Endothelial cell of umbilical vein (primary cell): ENCODE data around the gene CCDC93. TPM values are rescaled to one million over a fixed set of nuclear protein-coding genes. Genes with fewer than 3 reads are reported as not detected.

ENCODE experiments used
- BruUV-seq: library from RNA; stranded (reverse); fragments of 400-500 nt; replicated peaks from 2 replicates; lab custom pipeline; 2021; lab: Mats Ljungman, UMichigan
- CTCF ChIA-PET: fragments of 300-600, 350-600 bp; sonication (Branson Sonifier 250); formaldehyde crosslinking; loops from one replicate; lab custom pipeline; 2021; ENCODE audit warnings: antibody characterized with exemption, inconsistent platforms; lab: Charles Lee
- POLR2A ChIA-PET: fragments of 300-600, 350-600 bp; sonication (Branson Sonifier 250); formaldehyde crosslinking; loops from one replicate; lab custom pipeline; 2021; ENCODE audit warnings: antibody characterized with exemption, inconsistent platforms; lab: Charles Lee
- DNase-seq: peaks from one replicate; pipeline ENCODE4 v3.0.0-alpha.2; 2011; ENCODE audit warnings: low read depth, low spot score
- FAIRE-seq: peaks from 2 replicates; lab custom pipeline; 2011; peaks lifted over from hg19 to GRCh38; lab: Jason Lieb, UNC
- H2AFZ ChIP-seq: 2 replicates; pipeline ENCODE4 v1.6.0; 2012; ENCODE audit warnings: low read depth, low read length, control low read depth, inconsistent platforms
- H3K27ac ChIP-seq: 2 replicates; pipeline ENCODE4 v1.5.1; 2011; ENCODE audit warnings: low read depth, mild to moderate bottlenecking, control low read depth, low read length, moderate library complexity; ENCODE audit not compliant: insufficient read depth
- H3K27me3 ChIP-seq, 2 experiments: 2 replicates each; pipeline versions ENCODE4 v1.6.0 to v1.6.1; 2011; ENCODE audit warnings: low read length in 2 of 2, mixed read lengths in 1 of 2; ENCODE audit not compliant: control insufficient read depth in 2 of 2, insufficient read depth in 2 of 2
- H3K36me3 ChIP-seq, 2 experiments: 2 replicates in 1 of 2; 3 replicates in 1 of 2; pipeline ENCODE4 v1.5.1; 2011; ENCODE audit warnings: low read length in 2 of 2, mild to moderate bottlenecking in 1 of 2, moderate library complexity in 1 of 2; ENCODE audit not compliant: control insufficient read depth in 2 of 2, insufficient read depth in 2 of 2; ENCODE audit errors: extremely low read depth in 1 of 2
- H3K4me1 ChIP-seq: 3 replicates; pipeline ENCODE4 v1.5.1; 2011; ENCODE audit warnings: mild to moderate bottlenecking, low read length; ENCODE audit not compliant: control insufficient read depth, insufficient read depth; ENCODE audit errors: extremely low read depth
- H3K4me2 ChIP-seq: 2 replicates; pipeline ENCODE4 v1.6.1; 2011; ENCODE audit warnings: low read length, control low read depth, mixed read lengths; ENCODE audit not compliant: insufficient read depth
- H3K4me3 ChIP-seq, 3 experiments: fragments of 200-600 bp in 1 of 3; sonication (generic), shearing (Covaris generic) in 1 of 3; replicated peaks in 1 of 3; 2 replicates each; pipeline ENCODE4 v1.5.1; 2011 to 2016; ENCODE audit warnings: control low read depth in 3 of 3, low read length in 3 of 3, mild to moderate bottlenecking in 2 of 3, inconsistent platforms in 1 of 3, low read depth in 1 of 3, moderate library complexity in 1 of 3; ENCODE audit not compliant: insufficient read depth in 1 of 3
- H3K79me2 ChIP-seq: 2 replicates; pipeline ENCODE4 v1.6.0; 2012; ENCODE audit warnings: low read length, inconsistent platforms; ENCODE audit not compliant: control insufficient read depth, insufficient read depth
- H3K9ac ChIP-seq: replicated peaks from 2 replicates; pipeline ENCODE3; 2011; ENCODE audit warnings: low read length, control low read depth; ENCODE audit not compliant: insufficient read depth; ENCODE audit errors: extremely low read depth
- H3K9me1 ChIP-seq: replicated peaks from 3 replicates; pipeline ENCODE4 v1.6.0; 2011; ENCODE audit warnings: mild to moderate bottlenecking, low read length; ENCODE audit not compliant: control insufficient read depth, insufficient read depth; ENCODE audit errors: extremely low read depth
- H3K9me3 ChIP-seq: replicated peaks from 2 replicates; pipeline ENCODE4 v1.5.1; 2012; ENCODE audit warnings: low read length, inconsistent platforms; ENCODE audit not compliant: control insufficient read depth, insufficient read depth
- H4K20me1 ChIP-seq: replicated peaks from 2 replicates; pipeline ENCODE3; 2011; ENCODE audit warnings: mild to moderate bottlenecking, low read length; ENCODE audit not compliant: control insufficient read depth, insufficient read depth; ENCODE audit errors: extremely low read depth
- CTCF ChIP-seq, 2 donors: IDR thresholded peaks; 1 replicate in 1 of 2; 2 replicates in 1 of 2; pipeline ENCODE4 v1.5.1; 2011; ENCODE audit warnings: low read length in 2 of 2, mild to moderate bottlenecking in 2 of 2, moderate library complexity in 2 of 2, control low read depth in 1 of 2, inconsistent platforms in 1 of 2, low read depth in 1 of 2; ENCODE audit not compliant: insufficient read depth in 1 of 2; ENCODE audit errors: extremely low read depth in 1 of 2
- EZH2 ChIP-seq: IDR thresholded peaks from 2 replicates; pipeline ENCODE4 v1.6.1; 2012; ENCODE audit warnings: borderline replicate concordance, low read depth, mild to moderate bottlenecking, moderate library complexity, low read length, inconsistent platforms; ENCODE audit not compliant: severe bottlenecking
- FOS ChIP-seq: IDR thresholded peaks from 2 replicates; pipeline ENCODE4 v1.6.1; 2011; ENCODE audit warnings: mild to moderate bottlenecking, low read length, moderate library complexity, borderline replicate concordance; ENCODE audit not compliant: insufficient read depth
- GATA2 ChIP-seq: IDR thresholded peaks from 2 replicates; pipeline ENCODE4 v1.7.0; 2011; ENCODE audit warnings: low read depth, mild to moderate bottlenecking, moderate library complexity, mixed read lengths, low read length; ENCODE audit not compliant: insufficient read length, insufficient read depth
- JUN ChIP-seq: IDR thresholded peaks from 2 replicates; pipeline ENCODE4 v1.6.1; 2011; ENCODE audit warnings: borderline replicate concordance, low read depth; ENCODE audit not compliant: insufficient read length, insufficient read depth
- MAX ChIP-seq: IDR thresholded peaks from 2 replicates; pipeline ENCODE4 v1.6.1; 2011; ENCODE audit not compliant: insufficient read depth, insufficient read length
- POLR2A ChIP-seq: IDR thresholded peaks from 2 replicates; pipeline ENCODE4 v1.6.1; 2012; ENCODE audit warnings: low read depth, mild to moderate bottlenecking, control low read depth, low read length
- POLR2AphosphoS5 ChIP-seq: IDR thresholded peaks from 2 replicates; pipeline ENCODE4 v1.6.1; 2012; ENCODE audit warnings: low read depth, mild to moderate bottlenecking, control low read depth, low read length, moderate library complexity; ENCODE audit not compliant: insufficient read depth
- dilution Hi-C: fragments of 300-500 bp; cut with MboI; formaldehyde crosslinking; loops from one replicate; pipeline ENCODE4 v1.15.0; 2019; ENCODE audit warnings: low sequenced_read_pairs; ENCODE audit not compliant: extremely low pct_ligation_motif_present
- intact Hi-C: fragments of 100-400 bp; cut with micrococcal nuclease; formaldehyde crosslinking; loops from one replicate; pipeline ENCODE4 v1.10.0; 2022
- polyA plus RNA-seq, 4 experiments: library from polyadenylated mRNA; depleted of rRNA in 3 of 4; stranded (reverse) in 3 of 4; unstranded in 1 of 4; fragments of >200 nt; gene quantifications; 2 replicates each; pipeline versions ENCODE4 v1.2.1 to v1.2.3, GENCODE V29; 2011 to 2012; ENCODE audit warnings: missing spikeins in 1 of 4
- total RNA-seq: library from RNA; stranded (reverse); gene quantifications from 2 replicates; pipeline ENCODE4 v1.2.3, GENCODE V29; 2021

The CCDC93 gene
- total and polyA plus RNA-seq, 2 donors (not counting 3 experiments of a cell fraction or from before 2014, with no cell fraction given) = 13.8 to 35.1 TPM

GRCh38 chr2:118049816-118050140 is 35.9 kb upstream of the CCDC93 start:
- no peaks in the 10 kb centered on the region for H4K20me1 ChIP-seq
- H3K4me3 ChIP-seq = no peak overlapping the region
- POLR2A ChIA-PET = no interaction called here
- H3K27ac ChIP-seq = no peak overlapping the region
- H2AFZ ChIP-seq = no peak overlapping the region
- H3K36me3 ChIP-seq = no peaks in the 10 kb centered on the region
- no peak for TF ChIP-seq MAX
- TF ChIP-seq CTCF (IDR thresholded peaks at IDR 0.05; ENCODE audit: extremely low read depth in 1 of 2, insufficient read depth in 1 of 2, low read depth in 1 of 2, low read length in 2 of 2) = no peak
- no peak for TF ChIP-seq GATA2
- TF ChIP-seq POLR2AphosphoS5 = no peak
- no peak for TF ChIP-seq JUN
- no peak for TF ChIP-seq POLR2A
- no peak for TF ChIP-seq FOS
- TF ChIP-seq EZH2 = no peak
- intact Hi-C loops (no loop called here), dilution Hi-C loops (no loop called here)
- no peak overlapping the region for H3K4me2 ChIP-seq
- CTCF ChIA-PET = interaction anchor here (1.0 to 4.0 kb wide), 4 partner anchors 16 to 806 kb away, joined by 4 to 15 read pairs (median 7); no protein-coding TSS in a partner anchor
- peaks cover 9 to 10% of the 10 kb centered on the region in 2 experiments for H3K27me3 ChIP-seq
- H3K9ac ChIP-seq = no peak overlapping the region
- H3K4me1 ChIP-seq = peaks cover 26% of the 10 kb centered on the region
- DNase-seq (peak; percentile 2), FAIRE-seq (no peak)
- no peaks in the 10 kb centered on the region for H3K79me2 ChIP-seq
- no peaks in the 10 kb centered on the region for H3K9me3 ChIP-seq
- no peaks in the 10 kb centered on the region for H3K9me1 ChIP-seq
- no TSS peak for BruUV-seq
